GM20431 (cell line): ENCODE results near the gene PMP22.

ENCODE experiments used
- in situ Hi-C: fragments of 300-500 bp; cut with MseI, MboI; formaldehyde crosslinking; loops from one replicate; pipeline ENCODE4 v1.15.0; 2020; ENCODE audit warnings: low sequenced_read_pairs; ENCODE audit not compliant: unreplicated experiment

Gene PMP22

DNA sequence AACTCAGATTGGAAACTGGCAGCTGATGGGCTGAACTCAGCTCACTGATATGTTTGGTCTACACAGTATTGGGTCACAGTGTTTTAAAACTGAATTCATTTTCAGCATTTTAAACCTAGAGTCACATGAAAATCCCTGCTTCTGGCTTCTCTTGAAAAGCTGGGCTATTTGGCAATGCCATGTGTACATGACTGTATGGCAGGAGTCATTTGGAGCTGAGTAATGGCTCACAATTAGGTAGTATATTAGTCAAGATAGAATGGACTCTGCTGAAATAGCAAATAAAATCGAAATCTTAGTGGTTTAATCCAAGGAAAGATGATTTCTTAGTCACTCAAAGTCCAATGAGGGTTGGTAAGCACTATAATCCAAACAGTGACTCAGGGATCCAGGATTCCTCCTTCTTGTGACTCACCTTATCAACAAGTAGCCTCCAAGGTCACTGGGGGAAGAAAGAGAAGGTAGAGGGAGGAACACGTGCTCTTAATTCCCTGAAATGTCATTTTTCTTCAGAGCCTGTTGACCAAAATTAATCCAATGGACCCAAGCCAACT, 13.9 kb upstream of the PMP22 start:
- in situ Hi-C loops, result no loop called here

DNA sequence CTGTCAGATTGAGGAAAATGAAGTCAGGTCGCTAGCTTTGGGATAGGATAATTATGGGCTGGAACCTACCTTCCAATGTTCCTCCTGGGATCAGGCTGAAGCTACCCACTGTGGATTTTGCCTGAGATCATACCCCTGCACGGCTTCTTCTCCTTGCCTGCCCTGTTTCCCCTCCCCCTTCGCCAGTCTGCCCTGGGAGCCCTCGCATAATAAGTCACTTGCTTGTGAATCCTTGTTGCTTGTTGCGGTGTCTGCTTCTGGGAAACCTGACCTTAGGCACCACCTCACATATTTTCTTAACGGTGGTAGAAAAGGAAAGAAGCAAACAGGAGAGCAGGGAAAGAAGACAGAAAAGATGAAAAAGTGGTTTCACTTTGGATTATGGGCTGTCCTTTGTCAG, 13.3 kb upstream of the PMP22 start:
- in situ Hi-C loops, result no loop called here

DNA sequence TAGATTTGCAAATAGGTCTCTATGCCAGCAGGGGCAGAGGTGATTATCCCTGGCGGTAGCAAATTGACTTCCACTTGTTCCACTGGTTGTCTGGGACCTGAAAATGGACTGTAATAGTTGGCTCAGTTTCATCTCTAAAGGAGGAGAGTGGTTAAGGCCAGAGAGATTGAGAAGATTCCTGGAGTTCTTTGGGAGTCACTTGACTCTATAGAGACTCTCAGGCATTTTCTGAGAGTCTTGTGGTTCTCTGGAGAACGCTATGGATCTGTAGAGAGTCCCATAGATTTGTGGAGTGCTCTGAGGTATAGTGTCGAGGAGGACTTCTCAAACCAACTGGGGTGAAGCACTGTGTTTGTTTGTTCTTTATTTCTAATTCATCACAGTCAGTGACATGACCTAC, 8.9 kb upstream of the PMP22 start:
- in situ Hi-C loops, result loop anchor here (25.0 kb wide), 1 partner anchor 238 kb away; no protein-coding TSS in a partner anchor

DNA sequence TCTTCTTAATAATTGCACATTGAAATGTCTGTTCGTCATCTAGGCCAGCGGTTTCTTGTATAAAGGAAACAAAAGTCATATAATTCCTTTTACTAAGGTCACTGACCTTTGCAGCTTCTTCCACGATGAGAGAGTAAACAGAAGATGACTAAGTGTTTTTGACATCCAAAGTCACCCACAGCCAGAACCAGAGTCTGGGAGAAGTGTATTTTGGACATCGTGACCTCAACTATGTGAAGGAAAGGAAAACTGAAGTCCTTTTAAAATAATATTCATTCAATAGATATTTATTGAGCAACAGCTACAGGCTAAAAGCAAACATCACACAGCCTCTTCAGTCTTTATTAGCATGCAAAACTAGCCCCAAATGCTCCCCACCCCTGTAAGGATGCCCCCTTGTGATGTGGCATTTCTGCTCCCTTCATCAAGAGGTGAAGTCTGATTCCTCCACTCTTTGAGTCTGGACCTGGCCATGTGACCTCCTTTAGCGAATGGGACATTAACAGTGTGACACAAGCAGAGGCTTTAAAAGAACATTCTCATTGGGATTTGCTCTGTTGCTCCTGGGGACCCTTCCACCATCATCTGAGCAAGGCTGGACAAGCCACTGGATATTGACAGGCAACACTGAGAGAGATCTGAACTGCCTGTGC, 8.1 kb upstream of the PMP22 start:
- in situ Hi-C loops, result loop anchor here (25.0 kb wide), 1 partner anchor 239 kb away; no protein-coding TSS in a partner anchor

DNA sequence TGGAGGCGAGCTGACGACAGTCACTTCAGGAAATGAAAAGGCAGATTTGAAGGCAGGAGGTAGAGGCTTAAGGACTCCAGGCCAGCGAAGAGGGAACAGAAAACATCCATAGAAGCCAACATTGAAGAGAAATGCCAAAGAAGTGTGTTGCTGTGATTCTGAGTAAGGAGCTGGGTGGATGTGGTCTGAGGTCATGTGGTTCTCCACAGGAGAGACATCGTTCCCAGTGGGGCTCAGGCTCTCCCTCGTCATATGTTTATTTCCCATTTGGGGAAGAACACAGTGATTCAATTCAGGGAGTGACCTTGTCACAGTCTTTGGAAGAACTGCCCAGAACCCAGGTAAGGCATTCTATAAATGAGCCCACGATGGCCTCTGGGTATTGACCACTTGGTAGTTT, 6.6 kb upstream of the PMP22 start:
- in situ Hi-C loops, result loop anchor here (25.0 kb wide), 1 partner anchor 241 kb away; no protein-coding TSS in a partner anchor

DNA sequence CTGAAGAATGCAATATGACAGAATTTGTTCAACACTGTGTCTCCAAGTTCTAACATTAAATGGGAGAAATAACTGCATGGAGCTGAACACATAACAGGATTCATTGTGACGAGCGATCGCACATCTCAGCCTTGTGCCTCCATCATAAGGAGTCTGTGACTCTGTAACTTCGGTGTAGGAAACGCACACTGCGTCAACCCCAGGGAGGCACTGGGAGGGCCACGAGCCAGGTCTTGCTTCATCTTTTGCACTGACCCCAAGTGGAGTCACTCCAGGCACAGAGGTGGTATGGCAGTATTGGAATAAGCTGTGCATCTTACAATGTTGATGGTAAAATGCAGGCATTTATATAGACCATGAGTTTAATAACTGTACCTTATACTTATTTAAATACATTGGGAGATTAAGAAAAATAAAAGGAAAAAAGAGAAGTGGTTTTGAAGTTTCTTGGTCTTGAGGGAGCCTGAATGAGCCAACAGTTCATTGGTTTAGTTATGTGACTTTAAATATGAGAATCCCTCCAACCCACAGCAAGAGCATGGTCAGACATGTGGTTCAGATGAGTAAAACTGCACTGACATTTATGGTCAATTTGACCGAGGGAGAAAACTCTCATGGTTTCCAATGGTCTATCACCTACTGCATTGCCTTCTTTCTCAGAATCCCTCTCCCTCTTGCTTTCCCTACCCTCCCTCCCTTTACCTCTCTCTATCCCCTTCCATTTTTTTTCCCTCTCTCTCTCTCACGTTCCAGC, 5.7 kb upstream of the PMP22 start:
- in situ Hi-C loops, result loop anchor here (25.0 kb wide), 1 partner anchor 241 kb away; no protein-coding TSS in a partner anchor

DNA sequence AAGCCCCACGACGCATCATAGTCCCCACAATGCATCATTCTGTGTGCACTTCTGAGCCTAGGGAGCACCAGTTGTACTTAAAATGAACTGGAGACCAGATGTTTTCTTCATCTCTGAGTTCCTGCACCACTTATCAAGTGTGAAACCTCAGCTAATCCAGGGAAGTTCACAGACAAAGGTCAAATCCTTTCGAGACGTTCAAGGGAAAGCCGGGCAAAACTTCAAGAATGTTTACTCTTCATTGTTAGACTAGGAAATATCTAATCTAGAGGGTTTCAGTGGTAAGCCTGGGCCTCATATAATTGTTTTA, 4.6 kb upstream of the PMP22 start:
- in situ Hi-C loops, result loop anchor here (25.0 kb wide), 1 partner anchor 243 kb away; no protein-coding TSS in a partner anchor

DNA sequence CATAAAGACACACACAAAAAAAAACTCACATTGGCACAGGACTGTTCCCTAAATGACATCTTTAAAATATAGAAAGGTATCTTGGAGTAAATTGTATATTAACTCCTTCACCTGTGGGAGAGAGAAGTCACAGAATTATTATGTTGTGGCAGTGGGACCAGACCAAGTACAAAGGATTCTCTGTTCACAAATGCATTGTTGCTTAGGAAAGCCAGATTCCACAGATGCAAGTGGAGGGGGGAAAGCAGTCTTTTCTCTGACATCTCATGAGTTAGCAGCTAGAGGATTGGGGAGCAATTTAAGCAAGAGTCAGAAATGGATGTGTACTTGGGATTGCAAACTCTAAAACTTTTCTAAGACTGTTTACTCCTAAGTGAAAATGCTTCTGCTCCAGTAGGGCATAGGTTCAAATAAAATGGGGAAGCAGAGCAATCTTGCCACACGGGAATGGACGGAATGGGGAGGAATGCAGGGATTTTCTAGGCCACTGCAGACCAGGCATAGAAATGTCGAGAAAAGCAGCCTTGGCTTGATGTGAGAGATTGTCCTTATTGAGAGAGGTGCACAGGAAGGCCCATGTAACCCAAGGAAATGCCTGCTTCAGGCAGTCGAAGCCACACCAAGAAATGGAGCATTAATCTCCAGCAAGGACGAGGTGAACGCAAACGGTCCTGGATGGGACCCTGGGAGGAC, 4.1 kb upstream of the PMP22 start:
- in situ Hi-C loops, result loop anchor here (25.0 kb wide), 1 partner anchor 243 kb away; no protein-coding TSS in a partner anchor

DNA sequence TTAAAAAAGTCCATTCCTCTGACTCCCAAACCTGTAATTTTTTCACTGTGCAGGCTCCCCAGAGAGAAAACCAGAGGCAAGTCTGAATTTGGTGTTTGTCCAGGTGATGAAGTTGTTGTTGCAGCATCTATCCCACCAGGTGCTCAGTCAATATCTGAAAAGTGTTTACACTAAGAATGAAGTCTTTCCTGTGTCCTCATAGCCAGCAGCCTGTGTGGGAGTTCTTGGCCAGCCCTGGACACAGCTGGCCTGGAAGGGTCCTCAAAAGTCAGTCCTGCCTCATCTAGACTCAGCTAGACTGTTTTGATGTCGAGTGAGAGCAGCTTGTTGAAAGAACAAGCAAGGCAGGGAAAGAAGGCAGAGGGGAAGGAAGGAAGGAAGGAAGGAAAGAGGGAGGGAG, 3.3 kb upstream of the PMP22 start:
- in situ Hi-C loops, result loop anchor here (25.0 kb wide), 1 partner anchor 244 kb away; no protein-coding TSS in a partner anchor

DNA sequence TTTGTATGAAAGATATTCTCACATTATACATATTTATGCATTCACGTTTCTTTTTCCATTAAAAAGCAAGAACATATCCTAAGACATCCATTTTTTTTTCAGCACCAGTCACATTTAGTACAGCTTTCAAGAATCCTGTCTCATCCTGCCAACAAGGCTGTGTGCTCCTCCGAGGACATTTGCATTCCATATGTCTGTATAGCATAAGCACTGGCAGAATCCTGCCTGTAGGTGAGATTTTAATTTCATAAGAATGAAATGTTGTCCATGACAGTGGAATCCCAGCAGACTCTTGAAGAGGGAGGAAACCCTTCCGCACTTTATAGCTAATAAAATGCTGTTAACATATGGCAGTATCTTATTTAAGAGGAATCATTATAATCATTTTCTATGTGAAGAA, 2.9 kb upstream of the PMP22 start:
- in situ Hi-C loops, result loop anchor here (25.0 kb wide), 1 partner anchor 244 kb away; no protein-coding TSS in a partner anchor

DNA sequence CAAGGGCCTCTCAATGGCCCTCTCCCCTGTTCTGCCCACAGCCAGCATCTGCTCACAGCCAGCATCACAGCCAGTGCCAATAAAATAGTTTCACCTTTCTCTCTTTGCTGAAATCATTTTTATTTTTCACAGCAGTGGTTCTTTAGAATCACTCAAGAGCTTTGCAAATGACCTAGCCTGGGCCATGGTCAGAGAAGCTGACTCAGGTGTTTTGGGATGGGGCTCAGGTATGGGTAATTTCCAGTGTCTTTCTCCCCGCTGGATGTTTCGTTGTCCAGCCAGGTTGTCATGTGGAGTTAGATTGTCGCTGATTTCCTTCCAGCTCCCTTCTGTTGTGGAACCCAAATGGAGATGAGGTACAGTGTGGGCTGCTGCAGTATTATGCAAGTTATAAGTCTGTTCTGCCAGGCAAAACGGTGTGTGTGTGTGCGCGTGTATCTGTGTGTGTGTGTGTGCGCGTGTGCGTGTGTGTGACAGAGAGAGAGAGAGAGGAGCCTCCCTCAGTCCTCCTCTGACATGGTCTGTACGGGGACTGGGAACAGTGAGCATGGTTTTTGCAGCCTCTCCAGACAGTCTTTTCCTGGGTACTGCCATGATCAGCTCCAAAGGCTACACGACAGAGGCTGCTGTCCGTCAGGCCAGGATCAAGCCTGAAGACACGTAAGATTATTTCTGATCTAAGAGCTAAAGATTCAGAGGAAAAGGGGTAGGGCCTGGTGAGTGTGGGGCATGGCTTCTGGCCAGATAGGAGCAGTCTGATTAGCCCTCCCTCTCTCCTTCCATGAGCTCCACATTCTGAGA, 1.4 kb upstream of the PMP22 start:
- in situ Hi-C loops, result loop anchor here (25.0 kb wide), 1 partner anchor 246 kb away; no protein-coding TSS in a partner anchor

DNA sequence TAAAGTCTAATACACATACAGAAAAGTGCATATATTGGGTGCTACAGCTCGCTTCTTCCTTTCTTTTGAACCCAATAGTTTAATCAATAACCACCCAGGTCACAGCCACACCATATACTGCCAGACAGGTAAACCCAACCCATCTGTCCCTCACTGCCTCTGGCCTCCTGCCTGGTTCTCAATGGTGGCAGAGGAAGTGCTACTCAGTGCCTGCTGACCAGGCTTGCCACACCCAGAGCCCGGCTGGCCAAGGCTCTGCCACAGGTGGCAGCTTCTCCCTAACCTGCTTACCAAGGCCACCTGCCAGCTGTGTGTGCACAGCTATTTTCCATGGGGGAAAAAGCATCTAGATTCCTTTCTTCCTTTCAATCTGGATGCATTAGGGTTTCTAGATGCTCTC, 584 bp downstream of the PMP22 start:
- in situ Hi-C loops, result loop anchor here (25.0 kb wide), 1 partner anchor 248 kb away; no protein-coding TSS in a partner anchor

DNA sequence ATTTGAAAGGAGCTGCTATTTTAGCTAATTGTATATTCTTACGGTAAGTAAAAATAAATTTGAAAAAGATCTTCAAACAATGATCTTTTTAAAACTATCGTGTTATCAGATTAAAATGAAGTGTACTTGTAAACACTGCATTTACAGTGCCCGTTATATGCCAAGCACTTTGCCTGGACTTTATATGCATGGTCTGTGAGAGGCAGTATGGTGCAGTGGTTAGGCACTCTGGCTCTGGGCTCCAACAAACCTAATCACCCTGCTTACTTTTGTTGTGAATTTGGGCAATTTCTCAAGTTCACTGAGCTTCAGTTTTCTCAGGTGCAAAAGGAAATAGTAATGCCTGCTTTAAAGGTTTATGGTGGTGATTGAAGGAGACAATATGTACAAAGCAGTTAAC, 1.4 kb downstream of the PMP22 start:
- in situ Hi-C loops, result loop anchor here (25.0 kb wide), 1 partner anchor 249 kb away; no protein-coding TSS in a partner anchor

DNA sequence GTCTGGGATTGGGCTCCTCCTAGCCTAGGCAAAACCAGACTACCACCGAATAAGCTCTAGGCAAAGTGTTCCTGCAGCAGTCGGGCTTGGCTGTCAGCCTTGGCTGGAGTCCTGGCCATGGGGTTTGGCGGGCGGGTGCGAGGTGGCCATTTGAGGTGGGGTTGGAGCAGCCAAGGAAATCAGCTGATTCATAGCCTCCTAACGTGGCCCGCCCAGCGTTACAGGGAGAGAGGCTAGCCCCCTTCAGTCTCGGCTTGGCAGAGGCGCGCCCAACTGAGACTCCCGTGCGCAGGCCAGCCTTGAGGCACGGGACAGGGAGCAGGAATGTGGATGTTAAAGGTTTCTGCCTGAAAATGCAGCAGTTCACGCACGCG, 1.9 kb downstream of the PMP22 start:
- in situ Hi-C loops, result loop anchor here (25.0 kb wide), 1 partner anchor 249 kb away; no protein-coding TSS in a partner anchor

DNA sequence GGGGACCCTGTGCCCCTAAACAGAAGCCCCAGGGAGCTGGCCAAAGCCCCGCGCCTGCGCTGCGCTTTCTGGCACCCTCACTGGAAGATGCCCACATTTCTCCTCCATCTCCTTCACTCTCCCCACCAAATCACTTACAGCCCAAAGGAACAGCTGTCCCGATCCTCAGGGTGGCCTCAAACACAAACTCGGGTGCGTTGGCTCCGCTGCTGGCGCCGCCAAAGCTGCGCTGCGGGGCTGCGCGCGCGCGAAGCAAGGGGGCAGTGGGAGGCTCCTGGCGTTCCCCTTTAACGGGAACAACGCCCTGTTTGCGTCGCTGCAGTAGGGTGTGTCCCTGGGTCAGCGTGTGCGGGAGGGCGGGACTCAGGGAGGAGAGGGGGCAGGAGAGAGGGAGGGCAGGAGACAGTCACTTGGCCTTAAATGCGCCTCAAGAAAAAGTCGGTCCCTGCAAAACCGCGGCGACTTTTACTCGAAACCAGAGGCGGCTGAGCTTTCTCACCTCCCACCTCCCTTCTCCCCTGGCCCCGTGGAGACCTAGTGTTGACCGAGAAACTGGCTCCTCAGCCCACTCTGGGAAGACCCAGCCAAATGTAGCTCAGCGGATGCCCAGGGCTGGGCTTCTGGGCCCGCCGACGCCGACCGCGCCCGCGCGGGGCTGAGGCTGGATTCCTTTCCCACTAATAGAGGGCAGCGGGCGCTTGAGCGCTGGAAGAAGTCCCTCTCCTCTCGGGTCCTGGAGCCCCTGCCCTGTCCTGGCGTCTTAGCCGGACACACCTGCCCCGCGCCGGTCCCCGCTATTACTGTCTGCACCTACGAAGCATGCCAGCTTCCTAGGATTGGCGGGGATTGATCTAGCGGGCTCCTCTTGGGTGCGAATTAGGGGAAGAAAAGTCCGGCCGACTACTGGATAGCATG, 2.6 kb downstream of the PMP22 start:
- in situ Hi-C loops, result loop anchor here (25.0 kb wide), 1 partner anchor 250 kb away; no protein-coding TSS in a partner anchor

DNA sequence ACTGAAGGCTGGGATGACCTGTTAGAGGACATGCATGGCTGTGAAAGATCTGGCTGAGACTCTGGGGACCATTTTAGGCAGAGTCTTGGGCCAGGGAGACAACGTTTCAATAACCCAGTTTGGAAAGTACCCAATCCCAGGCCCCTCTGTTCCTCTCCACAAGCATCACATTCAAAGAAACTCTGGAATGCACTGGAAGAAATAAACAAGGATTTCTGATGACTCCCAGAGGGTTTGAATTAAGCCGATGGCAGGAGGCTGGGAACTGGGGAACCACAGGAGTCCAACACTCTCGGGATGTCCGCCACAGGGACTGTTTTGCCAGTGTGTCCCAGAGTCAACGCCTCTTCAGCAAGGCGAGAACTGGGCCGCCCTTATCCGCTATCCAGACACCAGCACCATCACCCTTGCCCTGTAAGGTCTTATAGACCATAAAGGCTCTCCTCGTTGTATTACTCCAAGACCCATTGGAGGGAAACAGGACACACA, 3.3 kb downstream of the PMP22 start:
- in situ Hi-C loops, result loop anchor here (25.0 kb wide), 1 partner anchor 250 kb away; no protein-coding TSS in a partner anchor

DNA sequence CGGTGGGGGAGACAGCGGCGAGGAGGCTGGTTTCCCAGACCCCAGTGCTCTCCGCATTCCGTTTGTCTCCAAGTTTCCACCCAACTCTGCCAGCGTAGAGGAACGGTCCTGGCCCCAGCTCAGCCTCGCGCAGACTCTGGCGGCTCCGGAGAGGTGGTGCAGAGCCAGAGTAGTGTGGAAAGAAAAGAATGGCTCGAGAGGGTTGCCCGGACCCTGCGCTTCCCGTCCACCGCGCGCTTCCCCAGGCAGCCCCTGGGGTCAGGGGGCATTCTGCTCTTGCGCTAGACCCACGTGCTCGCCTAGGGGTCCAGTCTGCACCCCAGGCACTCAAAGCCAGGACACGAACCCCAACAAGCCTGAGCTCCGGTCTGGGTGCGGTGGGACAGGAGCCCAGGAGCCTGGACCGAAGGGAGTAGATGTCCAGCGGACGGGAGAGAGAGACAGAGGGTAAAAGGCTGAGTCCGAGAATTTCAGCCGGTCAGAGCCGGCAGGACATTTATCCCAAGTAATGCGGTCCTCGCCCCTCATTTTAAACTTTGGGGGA, 3.8 kb downstream of the PMP22 start:
- in situ Hi-C loops, result loop anchor here (25.0 kb wide), 1 partner anchor 251 kb away; no protein-coding TSS in a partner anchor
